Suprapubic skin (tissue), 4 donors: ENCODE measurements around the gene NINJ1. TPM values are rescaled to one million over a fixed set of nuclear protein-coding genes. Genes with fewer than 3 reads are reported as not detected.

Experiments
- DNase-seq, 2 donors: peaks; one replicate each; pipeline ENCODE4 v3.0.0-alpha.2; 2019; ENCODE audit warnings: low spot score in 2 of 2
- H3K27ac ChIP-seq: fragments of 200-600 bp; sonication (generic); one replicate; pipeline ENCODE4 v1.5.1; 2019
- H3K27me3 ChIP-seq: fragments of 200-600 bp; sonication (generic); one replicate; pipeline ENCODE4 v1.5.1; 2019
- H3K36me3 ChIP-seq: fragments of 200-600 bp; sonication (generic); one replicate; pipeline ENCODE4 v1.5.1; 2019
- H3K4me1 ChIP-seq: fragments of 200-600 bp; sonication (generic); one replicate; pipeline ENCODE4 v1.5.1; 2019
- H3K4me3 ChIP-seq: fragments of 200-600 bp; sonication (generic); one replicate; pipeline ENCODE4 v1.5.1; 2019; ENCODE audit warnings: mild to moderate bottlenecking
- H3K9me3 ChIP-seq: fragments of 200-600 bp; sonication (generic); one replicate; pipeline ENCODE4 v1.5.1; 2019
- CTCF ChIP-seq, 2 donors: fragments of 200-600 bp in 1 of 2; fragments of 450-650 bp in 1 of 2; sonication (generic) in 1 of 2; IDR thresholded peaks; one replicate each; pipeline ENCODE4 v1.5.1; 2016 to 2019; ENCODE audit warnings: antibody characterized with exemption in 2 of 2, mild to moderate bottlenecking in 1 of 2, moderate library complexity in 1 of 2
- EP300 ChIP-seq: sonication (generic); formaldehyde crosslinking; IDR thresholded peaks from one replicate; pipeline ENCODE4 v1.6.1; 2017; ENCODE audit warnings: antibody characterized with exemption
- POLR2A ChIP-seq, 2 donors: fragments of 450-650 bp; IDR thresholded peaks; one replicate each; pipeline ENCODE4 v1.6.1; 2017; ENCODE audit warnings: antibody characterized with exemption in 2 of 2, mild to moderate bottlenecking in 2 of 2, moderate library complexity in 2 of 2
- POLR2AphosphoS5 ChIP-seq, 3 donors: sonication (generic); formaldehyde crosslinking; IDR thresholded peaks; one replicate each; pipeline ENCODE4 v1.6.1; 2017; ENCODE audit warnings: antibody characterized with exemption in 3 of 3
- WGBS: methylation state at CpG from one replicate; pipeline ENCODE4 v1.1.5; 2018; 5-methylcytosine and 5-hydroxymethylcytosine counted together
- total RNA-seq, 4 donors: library from RNA; depleted of rRNA; stranded (reverse); fragments of >200 nt; gene quantifications; one replicate each; pipeline ENCODE4 v1.1.0, GENCODE V29; 2016

Gene NINJ1
- total RNA-seq, 4 donors from 2014 or later = 88.3 to 158 (median 113) TPM

- H3K4me1 ChIP-seq = peaks cover 35% of the 10 kb centered on the region
- H3K9me3 ChIP-seq = peaks cover 6% of the 10 kb centered on the region
- H3K36me3 ChIP-seq = no peaks in the 10 kb centered on the region
- no peak overlapping the region for H3K27ac ChIP-seq
- peak; percentile 50 for DNase-seq
- H3K4me3 ChIP-seq = no peak overlapping the region
- no peaks in the 10 kb centered on the region for H3K27me3 ChIP-seq
- 79% methylated on average over 7 of the region's 7 CpGs for WGBS
- no peak for TF ChIP-seq EP300
- no peak for TF ChIP-seq CTCF (IDR thresholded peaks at IDR 0.05)
- no peak for TF ChIP-seq POLR2AphosphoS5 (IDR thresholded peaks at IDR 0.05)
- TF ChIP-seq POLR2A (IDR thresholded peaks at IDR 0.05) = no peak
Measured at GRCh38 chr9:93092251-93092991, 41.6 kb downstream of the NINJ1 start.

DNA sequence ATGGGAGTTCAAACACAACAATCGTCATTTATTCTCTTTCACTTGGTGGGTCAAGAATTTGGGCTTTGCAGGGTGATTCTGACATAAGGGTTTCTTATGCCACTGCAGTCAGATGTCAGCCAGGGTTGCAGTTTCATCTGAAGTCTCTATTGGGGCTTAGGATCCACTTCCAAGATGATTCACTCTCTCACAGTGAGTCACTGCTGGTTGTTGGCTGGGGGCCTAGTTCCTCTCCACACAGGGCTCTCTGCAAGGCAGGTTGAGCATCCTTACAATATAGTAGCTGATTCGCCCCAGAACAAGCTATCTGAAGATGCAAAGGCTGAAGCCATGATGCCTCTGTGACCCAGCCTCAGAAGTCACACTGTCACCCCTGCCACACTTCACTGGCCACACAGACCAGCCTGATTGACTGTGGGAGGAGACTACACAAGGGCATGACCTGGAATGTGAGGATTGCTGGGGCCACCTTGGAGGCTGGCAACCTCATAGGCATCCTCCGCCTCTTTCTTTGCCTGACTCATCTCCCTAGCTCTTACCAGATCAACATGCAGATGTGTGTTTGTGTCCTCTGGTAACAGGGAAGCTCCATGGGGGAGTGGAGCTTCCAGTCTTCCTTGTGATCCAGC is 42.5 kb downstream of the NINJ1 start:
- WGBS = 49% methylated on average over 3 of the region's 3 CpGs
- TF ChIP-seq CTCF (IDR thresholded peaks at IDR 0.05) = no peak
- TF ChIP-seq EP300 = no peak
- TF ChIP-seq POLR2AphosphoS5 (IDR thresholded peaks at IDR 0.05) = no peak
- TF ChIP-seq POLR2A (IDR thresholded peaks at IDR 0.05) = no peak
- Histone ChIP-seq H3K27me3 (no peaks in the 10 kb centered on the region), H3K9me3 (peaks cover 6% of the 10 kb centered on the region), H3K4me3 (no peak overlapping the region), H3K27ac (no peak overlapping the region), H3K4me1 (peaks cover 27% of the 10 kb centered on the region), H3K36me3 (no peaks in the 10 kb centered on the region)
- DNase-seq = peak; percentile 65 to 74

- Histone ChIP-seq H3K27me3 (no peaks in the 10 kb centered on the region), H3K4me1 (peaks cover 25% of the 10 kb centered on the region), H3K27ac (no peak overlapping the region), H3K4me3 (no peak overlapping the region), H3K9me3 (peaks cover 6% of the 10 kb centered on the region), H3K36me3 (no peaks in the 10 kb centered on the region)
- peak; percentile 38 to 43 for DNase-seq
- TF ChIP-seq CTCF (IDR thresholded peaks at IDR 0.05) (no peak), POLR2A (IDR thresholded peaks at IDR 0.05) (no peak), POLR2AphosphoS5 (IDR thresholded peaks at IDR 0.05) (no peak), EP300 (no peak)
- WGBS = 84% methylated on average over 4 of the region's 4 CpGs
Measured at GRCh38 chr9:93091056-93091452, 43.0 kb downstream of the NINJ1 start.

DNA sequence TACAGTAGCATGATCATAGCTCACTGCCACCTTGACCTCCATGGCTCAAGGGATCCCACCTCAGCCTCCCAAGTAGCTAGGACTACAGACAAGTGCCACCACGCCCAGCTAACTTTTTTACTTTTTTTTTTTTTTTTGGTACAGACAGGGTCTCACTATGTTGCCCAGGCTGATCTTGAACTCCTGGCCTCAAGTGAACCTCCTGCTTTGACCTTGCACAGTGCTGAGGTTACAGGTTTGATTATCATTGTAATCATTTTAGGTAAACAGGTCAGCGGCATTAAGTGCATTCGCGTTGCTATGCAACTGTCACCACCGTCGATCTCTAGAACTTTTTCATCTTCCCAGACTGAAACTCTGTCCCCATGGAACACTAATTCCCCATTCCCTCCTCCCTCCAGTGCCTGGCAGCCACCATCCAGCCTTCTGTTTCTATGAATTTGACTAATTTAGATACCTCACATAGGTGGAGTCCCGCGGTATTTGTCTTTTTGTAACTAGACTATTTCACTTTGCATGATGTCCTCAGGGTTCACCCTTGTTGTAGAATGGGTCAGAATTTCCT is 43.9 kb downstream of the NINJ1 start:
- 87% methylated on average over 8 of the region's 8 CpGs for WGBS
- no peak overlapping the region for H3K4me3 ChIP-seq
- peaks cover 23% of the 10 kb centered on the region for H3K4me1 ChIP-seq
- peaks cover 6% of the 10 kb centered on the region for H3K9me3 ChIP-seq
- TF ChIP-seq POLR2AphosphoS5 (IDR thresholded peaks at IDR 0.05) = no peak
- no peak for TF ChIP-seq EP300
- TF ChIP-seq POLR2A (IDR thresholded peaks at IDR 0.05) = no peak
- TF ChIP-seq CTCF (IDR thresholded peaks at IDR 0.05) = no peak
- H3K27me3 ChIP-seq = no peaks in the 10 kb centered on the region
- H3K27ac ChIP-seq = no peak overlapping the region
- DNase-seq = peak in 1 of 2 donors; percentile 24
- no peaks in the 10 kb centered on the region for H3K36me3 ChIP-seq

GRCh38 chr9:93089481-93089991 is 44.5 kb downstream of the NINJ1 start:
- H3K36me3 ChIP-seq = no peaks in the 10 kb centered on the region
- no peaks in the 10 kb centered on the region for H3K27me3 ChIP-seq
- H3K4me1 ChIP-seq = peaks cover 16% of the 10 kb centered on the region
- no peak overlapping the region for H3K27ac ChIP-seq
- peak; percentile 44 to 55 for DNase-seq
- 93% methylated on average over 12 of the region's 12 CpGs for WGBS
- TF ChIP-seq POLR2AphosphoS5 (IDR thresholded peaks at IDR 0.05) (no peak), EP300 (no peak), CTCF (IDR thresholded peaks at IDR 0.05) (no peak), POLR2A (IDR thresholded peaks at IDR 0.05) (no peak)
- no peak overlapping the region for H3K4me3 ChIP-seq
- peaks cover 6% of the 10 kb centered on the region for H3K9me3 ChIP-seq
